GM18517 (cell line): ENCODE measurements around the gene INS.

ENCODE experiments used
- ATAC-seq: cut with Tn5 transposase; IDR thresholded peaks from one replicate; pipeline ENCODE4 v1.9.1; 2021; ENCODE audit warnings: mild to moderate bottlenecking, moderate library complexity; ENCODE audit not compliant: unreplicated experiment

Gene INS

GRCh38 chr11:2121227-2122130 is 39.5 kb downstream of the INS start:
- no peak for ATAC-seq

- ATAC-seq = no peak
Observed at GRCh38 chr11:2120359-2121100, 40.5 kb downstream of the INS start.

GRCh38 chr11:2118677-2119076 is 42.3 kb downstream of the INS start:
- no peak for ATAC-seq

- no peak for ATAC-seq
Observed at GRCh38 chr11:2116680-2117079, 44.3 kb downstream of the INS start.

GRCh38 chr11:2115308-2115707 is 45.7 kb downstream of the INS start:
- no peak for ATAC-seq

GRCh38 chr11:2114430-2115241 is 46.4 kb downstream of the INS start:
- no peak for ATAC-seq

- no peak for ATAC-seq
Observed at GRCh38 chr11:2113776-2114175, 47.2 kb downstream of the INS start.

- no peak for ATAC-seq
Observed at GRCh38 chr11:2110521-2110920, 50.5 kb downstream of the INS start.
